ENCODE measurements around the gene TSSK2. TPM values are rescaled to one million over a fixed set of nuclear protein-coding genes. Genes with fewer than 3 reads are reported as not detected.

The TSSK2 gene
- total RNA-seq, 2 experiments from 2014 or later = not detected

GRCh38 chr22:19122143-19122751 lies 8.9 kb upstream of the TSSK2 start, which contains the start of gene DGCR2:
TSS of gene DGCR2 (minus strand) at chr22:19122412. CDS start at chr22:19122206, 206 bp downstream.
- ChIA-PET CTCF (interaction anchor here (2.5 to 3.5 kb wide), 2 partner anchors 11 to 22 kb away, joined by 10 to 17 read pairs; partner anchors contain the start of gene ESS2), POLR2A (interaction anchor here (0.6 to 2.8 kb wide), 10 partner anchors 11 to 357 kb away, joined by 3 to 41 read pairs (median 4); partner anchors contain the start of genes CDC45, CLTCL1, ESS2 and UFD1)
- no peaks in the 10 kb centered on the region for H3K27me3 Mint-ChIP-seq

GRCh38 chr22:19122752-19123492 lies 8.2 kb upstream of the TSSK2 start:
- Mint-ChIP-seq H3K4me1 (peaks cover 38% of the 10 kb centered on the region), H3K9me3 (no peaks in the 10 kb centered on the region), H3K36me3 (ENCODE audit: low read depth) (peaks cover 3% of the 10 kb centered on the region), H3K27ac (peak overlapping the region; percentile 52), H3K27me3 (no peaks in the 10 kb centered on the region), H3K4me3 (peak overlapping the region; percentile 76)
- POLR2A ChIA-PET = interaction anchor here (0.6 to 2.8 kb wide), 10 partner anchors 12 to 356 kb away, joined by 3 to 41 read pairs (median 4); partner anchors contain the start of genes CDC45, CLTCL1, ESS2 and UFD1
- CTCF ChIA-PET = interaction anchor here (2.5 to 3.5 kb wide), 2 partner anchors 12 to 22 kb away, joined by 10 to 17 read pairs; partner anchors contain the start of gene ESS2
- no peak for DNase-seq

More at GRCh38 chr22:19122143-19122751, 8.9 kb upstream of the TSSK2 start, which contains the start of gene DGCR2:
- DNase-seq = peak; percentile 97
- peaks cover 41% of the 10 kb centered on the region for H3K4me1 Mint-ChIP-seq
- H3K9me3 Mint-ChIP-seq = no peaks in the 10 kb centered on the region
- peaks cover 3% of the 10 kb centered on the region for H3K36me3 Mint-ChIP-seq (ENCODE audit: low read depth)
- H3K4me3 Mint-ChIP-seq = peak within 1 kb of the TSS; percentile 79
- H3K27ac Mint-ChIP-seq = peak within 1 kb of the TSS; percentile 62

GRCh38 chr22:19123936-19124335 lies 7.2 kb upstream of the TSSK2 start:
- Mint-ChIP-seq H3K4me3 (no peak overlapping the region), H3K36me3 (ENCODE audit: low read depth) (peaks cover 3% of the 10 kb centered on the region), H3K4me1 (peaks cover 31% of the 10 kb centered on the region), H3K9me3 (no peaks in the 10 kb centered on the region), H3K27me3 (no peaks in the 10 kb centered on the region), H3K27ac (no peak overlapping the region)
- CTCF ChIA-PET = interaction anchor here (3.5 kb wide), 1 partner anchor 21 kb away, joined by 17 read pairs; the partner anchor contains the start of gene ESS2
- DNase-seq = no peak
- POLR2A ChIA-PET = interaction anchor here (1.1 kb wide), 1 partner anchor 15 kb away, joined by 3 read pairs; no protein-coding TSS in a partner anchor

- peaks cover 27% of the 10 kb centered on the region for H3K4me1 Mint-ChIP-seq
- no peak for DNase-seq
- POLR2A ChIA-PET = interaction anchor here (1.1 kb wide), 1 partner anchor 15 kb away, joined by 3 read pairs; no protein-coding TSS in a partner anchor
- H3K27ac Mint-ChIP-seq = no peak overlapping the region
- no peaks in the 10 kb centered on the region for H3K27me3 Mint-ChIP-seq
- CTCF ChIA-PET = no interaction called here
- H3K9me3 Mint-ChIP-seq = no peaks in the 10 kb centered on the region
- H3K36me3 Mint-ChIP-seq (ENCODE audit: low read depth) = peaks cover 3% of the 10 kb centered on the region
- no peak overlapping the region for H3K4me3 Mint-ChIP-seq
Measured at GRCh38 chr22:19124377-19124776, 6.7 kb upstream of the TSSK2 start.

- no peaks in the 10 kb centered on the region for H3K27me3 Mint-ChIP-seq
- no peak overlapping the region for H3K27ac Mint-ChIP-seq
- POLR2A ChIA-PET = interaction anchor here (1.1 kb wide), 1 partner anchor 14 kb away, joined by 3 read pairs; no protein-coding TSS in a partner anchor
- CTCF ChIA-PET = no interaction called here
- peaks cover 22% of the 10 kb centered on the region for H3K4me1 Mint-ChIP-seq
- H3K4me3 Mint-ChIP-seq = no peak overlapping the region
- peaks cover 3% of the 10 kb centered on the region for H3K36me3 Mint-ChIP-seq (ENCODE audit: low read depth)
- no peak for DNase-seq
- H3K9me3 Mint-ChIP-seq = no peaks in the 10 kb centered on the region
Measured at GRCh38 chr22:19125011-19125410, 6.1 kb upstream of the TSSK2 start.

- Mint-ChIP-seq H3K9me3 (no peaks in the 10 kb centered on the region), H3K4me3 (no peak overlapping the region), H3K27ac (no peak overlapping the region), H3K4me1 (peaks cover 15% of the 10 kb centered on the region), H3K27me3 (no peaks in the 10 kb centered on the region), H3K36me3 (ENCODE audit: low read depth) (peaks cover 3% of the 10 kb centered on the region)
- DNase-seq = no peak
- ChIA-PET CTCF (interaction anchor here (1.2 kb wide), 1 partner anchor 19 kb away, joined by 4 read pairs; the partner anchor contains the start of gene ESS2), POLR2A (no interaction called here)
Measured at GRCh38 chr22:19125474-19126308, 5.4 kb upstream of the TSSK2 start.

GRCh38 chr22:19126309-19127273 lies 4.5 kb upstream of the TSSK2 start:
- H3K4me3 Mint-ChIP-seq = no peak overlapping the region
- H3K4me1 Mint-ChIP-seq = peaks cover 8% of the 10 kb centered on the region
- no peak for DNase-seq
- POLR2A ChIA-PET = no interaction called here
- no peaks in the 10 kb centered on the region for H3K27me3 Mint-ChIP-seq
- CTCF ChIA-PET = interaction anchor here (1.2 kb wide), 1 partner anchor 18 kb away, joined by 4 read pairs; the partner anchor contains the start of gene ESS2
- no peak overlapping the region for H3K27ac Mint-ChIP-seq
- H3K36me3 Mint-ChIP-seq (ENCODE audit: low read depth) = peaks cover 6% of the 10 kb centered on the region
- H3K9me3 Mint-ChIP-seq = no peaks in the 10 kb centered on the region

GRCh38 chr22:19127329-19128008 lies 3.6 kb upstream of the TSSK2 start:
- no peak for DNase-seq
- peaks cover 6% of the 10 kb centered on the region for H3K36me3 Mint-ChIP-seq (ENCODE audit: low read depth)
- CTCF ChIA-PET = no interaction called here

GRCh38 chr22:19128009-19128401 lies 3.1 kb upstream of the TSSK2 start:
- Mint-ChIP-seq H3K9me3 (no peaks in the 10 kb centered on the region), H3K4me3 (no peak overlapping the region), H3K4me1 (peaks cover 2% of the 10 kb centered on the region), H3K36me3 (ENCODE audit: low read depth) (peaks cover 6% of the 10 kb centered on the region), H3K27ac (no peak overlapping the region), H3K27me3 (no peaks in the 10 kb centered on the region)
- DNase-seq = no peak
- CTCF ChIA-PET = no interaction called here
- POLR2A ChIA-PET = no interaction called here

More at GRCh38 chr22:19127329-19128008, 3.6 kb upstream of the TSSK2 start:
- Mint-ChIP-seq H3K4me3 (no peak overlapping the region), H3K4me1 (peaks cover 7% of the 10 kb centered on the region), H3K27ac (no peak overlapping the region), H3K9me3 (no peaks in the 10 kb centered on the region), H3K27me3 (no peaks in the 10 kb centered on the region)
- POLR2A ChIA-PET = no interaction called here

GRCh38 chr22:19128946-19129727 lies 2.0 kb upstream of the TSSK2 start:
- H3K27me3 Mint-ChIP-seq = no peaks in the 10 kb centered on the region
- DNase-seq = no peak
- no peaks in the 10 kb centered on the region for H3K4me1 Mint-ChIP-seq
- H3K9me3 Mint-ChIP-seq = no peaks in the 10 kb centered on the region
- no peak overlapping the region for H3K4me3 Mint-ChIP-seq
- peaks cover 8% of the 10 kb centered on the region for H3K36me3 Mint-ChIP-seq (ENCODE audit: low read depth)
- POLR2A ChIA-PET = no interaction called here
- CTCF ChIA-PET = no interaction called here
- H3K27ac Mint-ChIP-seq = no peak overlapping the region

GRCh38 chr22:19129871-19130270 lies 1.2 kb upstream of the TSSK2 start:
- Mint-ChIP-seq H3K27ac (no peak overlapping the region), H3K4me1 (no peaks in the 10 kb centered on the region), H3K36me3 (ENCODE audit: low read depth) (peaks cover 13% of the 10 kb centered on the region), H3K9me3 (no peaks in the 10 kb centered on the region), H3K4me3 (no peak overlapping the region), H3K27me3 (no peaks in the 10 kb centered on the region)
- DNase-seq = no peak
- ChIA-PET CTCF (no interaction called here), POLR2A (no interaction called here)
